Motor neuron (in vitro differentiated cells): Measurements from ENCODE around the gene TMEM123. TPM values are rescaled to one million over a fixed set of nuclear protein-coding genes. Genes with fewer than 3 reads are reported as not detected.
"Not testable (repeated sequence)": the region's sequence is repeated elsewhere in the genome, so short reads cannot be mapped to it uniquely, and the experiment has no call there.

ENCODE experiments used
- ATAC-seq, 8 experiments: fragments of 200-7000 bp; cut with Tn5 transposase; replicated peaks in 6 of 8; 2 replicates each; pipeline ENCODE4 v1.8.0; 2021; ENCODE audit warnings: mild to moderate bottlenecking in 8 of 8, moderate library complexity in 8 of 8
- H3K27ac ChIP-seq, 2 donors: fragments of 250-450 bp; sonication (Bioruptor Pico); 2 replicates each; pipeline ENCODE4 v1.9.0; 2021; ENCODE audit warnings: antibody characterized with exemption in 2 of 2, mild to moderate bottlenecking in 2 of 2, moderate library complexity in 1 of 2
- H3K4me1 ChIP-seq, 2 donors: fragments of 250-450 bp; sonication (Bioruptor Pico); replicated peaks in 1 of 2; 2 replicates each; pipeline ENCODE4 v1.6.1; 2021; ENCODE audit warnings: antibody characterized with exemption in 2 of 2, mild to moderate bottlenecking in 2 of 2, moderate library complexity in 1 of 2
- H3K4me3 ChIP-seq, 5 donors: fragments of 250-450 bp; sonication (Bioruptor Pico); 2 replicates each; pipeline ENCODE4 v1.9.0; 2021; ENCODE audit warnings: antibody characterized with exemption in 5 of 5, mild to moderate bottlenecking in 5 of 5, moderate library complexity in 4 of 5
- WGBS, 10 experiments: fragments of 450-650 bp; shearing (Covaris generic); methylation state at CpG; one replicate each; pipeline ENCODE4 v1.0.0; 2022; 5-methylcytosine and 5-hydroxymethylcytosine counted together
- in situ Hi-C, 9 experiments: fragments of 400-800 bp; cut with MboI; loops; one replicate each; pipeline ENCODE4 v1.15.0; 2021; ENCODE audit warnings: low sequenced_read_pairs in 9 of 9, low pct_unique_long_range_greater_than_20kb in 2 of 9; ENCODE audit not compliant: unreplicated experiment in 9 of 9
- total RNA-seq, 8 experiments: library from RNA; unstranded; fragments of 300-600 nt; gene quantifications; 2 replicates each; pipeline versions ENCODE4 v1.2.3 to v1.2.4, GENCODE V29; 2022

The TMEM123 gene
- total RNA-seq, 8 experiments from 2014 or later = 18.3 to 123 (median 60.0) TPM

DNA sequence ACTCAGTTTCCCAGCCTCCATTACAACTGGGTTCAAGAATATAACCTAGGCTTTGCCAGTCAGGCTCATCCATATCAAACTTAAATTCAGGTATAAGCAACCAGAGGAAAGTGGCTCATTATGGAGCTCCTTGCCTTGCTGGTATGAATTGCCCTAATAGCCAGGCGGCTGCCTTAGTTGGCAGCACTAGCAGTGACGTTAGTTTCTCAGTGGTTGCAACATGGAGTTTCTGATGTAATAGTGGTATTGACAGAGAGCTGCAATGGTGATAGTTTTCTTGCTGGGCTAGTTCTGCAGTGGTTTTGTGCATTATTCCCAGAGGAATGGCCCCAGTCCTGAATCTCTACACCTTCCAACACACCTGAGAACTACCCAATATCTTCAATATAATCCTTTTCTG is 3.8 kb upstream of the TMEM123 start:
- no peak overlapping the region for H3K4me3 ChIP-seq
- ATAC-seq = no peak
- in situ Hi-C loops = no loop called here
- H3K4me1 ChIP-seq = peaks cover 0 to 2% of the 10 kb centered on the region in 2 donors
- WGBS, 10 experiments = 60 to 100% (median 96%) methylated on average over 1 to 2 of the region's 2 CpGs; no CpG with 5 or more reads in 4 of the 10 experiments
- no peak overlapping the region for H3K27ac ChIP-seq

DNA sequence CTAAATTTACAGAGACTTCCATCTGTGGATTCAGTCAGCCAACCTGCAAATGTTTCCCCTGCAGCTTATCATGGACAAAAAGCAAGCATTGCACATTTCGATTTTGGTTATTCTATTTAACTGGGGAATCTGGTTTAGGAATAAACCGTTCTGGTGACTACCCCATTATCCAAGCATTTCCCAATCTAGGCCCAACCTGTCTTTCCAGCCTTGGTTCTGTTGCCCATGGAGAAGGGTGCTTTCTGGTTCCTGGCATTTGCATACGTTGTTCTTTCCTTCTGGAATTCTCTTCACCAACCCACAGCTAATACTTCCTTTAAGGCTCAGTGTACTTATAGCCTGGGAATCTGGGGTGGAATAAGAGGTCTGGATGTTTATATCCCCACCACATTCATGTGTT is 1.4 kb upstream of the TMEM123 start:
- Histone ChIP-seq H3K4me1 (peaks cover 15 to 16% of the 10 kb centered on the region in 2 donors), H3K27ac (no peak overlapping the region), H3K4me3 (no peak overlapping the region)
- no peak for ATAC-seq
- in situ Hi-C loops = no loop called here
- 75 to 100% (median 89%) methylated on average over 1 to 3 of the region's 3 CpGs; no CpG with 5 or more reads in 3 of the 10 experiments for WGBS, 10 experiments

DNA sequence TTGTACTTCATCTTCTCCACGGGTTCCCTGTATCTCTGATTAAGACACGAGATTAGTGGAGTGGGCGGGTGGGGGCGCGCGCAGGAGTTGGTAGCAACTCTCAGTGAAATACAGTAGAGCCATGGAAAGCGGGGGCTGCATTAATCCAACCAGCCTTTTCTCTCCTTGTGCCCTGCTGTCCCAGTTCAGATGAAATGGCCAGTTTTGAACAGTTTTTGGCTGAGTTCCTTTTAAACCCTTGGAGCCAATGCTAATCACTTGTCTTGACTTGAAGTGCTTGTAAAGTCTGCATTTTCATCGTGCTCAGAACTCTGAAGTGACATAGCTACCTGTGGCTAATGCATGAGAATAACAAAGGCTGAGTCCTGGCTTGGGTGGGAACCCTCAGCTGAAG is 734 bp upstream of the TMEM123 start:
- peaks cover 16 to 20% of the 10 kb centered on the region in 2 donors for H3K4me1 ChIP-seq
- WGBS, 10 experiments = 0 to 80% (median 6%) methylated on average over 1 to 6 of the region's 8 CpGs; no CpG with 5 or more reads in 2 of the 10 experiments
- peak overlapping the region in 1 of 2 donors; percentile 61 for H3K27ac ChIP-seq
- H3K4me3 ChIP-seq = peak overlapping the region; percentile 51 to 71 (median 60)
- in situ Hi-C loops = no loop called here
- ATAC-seq = peak in 6 of 8 experiments; percentile 1 to 36 (median 33)

DNA sequence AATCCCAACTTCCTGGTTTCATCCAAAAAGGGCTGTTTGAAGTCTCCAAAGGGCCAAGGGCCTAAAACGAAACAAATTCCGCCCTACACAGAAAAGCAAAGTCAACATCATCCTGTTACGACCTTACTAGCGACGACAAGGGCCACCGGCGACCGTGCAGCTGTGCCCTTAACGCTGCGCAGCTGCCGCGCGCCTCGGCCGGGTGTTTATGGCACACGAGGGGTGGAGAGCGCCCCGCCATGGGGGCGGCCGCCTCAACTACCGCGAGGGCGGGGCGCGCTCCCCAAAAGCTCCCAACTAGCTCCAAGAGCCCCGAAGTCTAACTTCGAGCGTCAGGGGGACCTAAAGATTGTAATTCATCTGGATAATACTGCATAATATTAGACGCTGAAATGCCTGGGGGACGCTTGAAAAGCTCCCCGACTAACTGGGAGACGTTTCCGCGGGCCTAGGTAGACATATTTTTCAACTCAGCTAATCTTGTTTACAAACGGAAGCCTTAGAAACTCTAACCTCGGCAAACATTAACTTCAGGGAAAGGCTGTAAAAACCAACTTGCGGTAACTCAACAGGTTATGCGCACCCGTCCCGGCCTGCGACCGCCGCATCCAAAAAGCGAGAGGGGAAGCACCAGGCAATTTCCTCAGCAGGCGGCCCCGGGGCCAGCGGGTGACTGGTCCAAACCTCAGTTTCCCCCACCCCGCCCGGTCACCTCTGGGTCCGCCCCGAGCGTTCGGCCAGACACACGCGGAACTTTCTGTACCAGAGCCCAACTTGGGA is 694 bp downstream of the TMEM123 start:
- 0 to 7% (median 1%) methylated on average over 2 to 40 of the region's 55 CpGs; no CpG with 5 or more reads in 1 of the 10 experiments for WGBS, 10 experiments
- in situ Hi-C loops = no loop called here
- Histone ChIP-seq H3K4me3 (peak overlapping the region; percentile 51 to 71 (median 60)), H3K27ac (peak overlapping the region in 1 of 2 donors; percentile 61), H3K4me1 (peaks cover 16 to 20% of the 10 kb centered on the region in 2 donors)
- ATAC-seq = peak; percentile 43 to 62 (median 55)

DNA sequence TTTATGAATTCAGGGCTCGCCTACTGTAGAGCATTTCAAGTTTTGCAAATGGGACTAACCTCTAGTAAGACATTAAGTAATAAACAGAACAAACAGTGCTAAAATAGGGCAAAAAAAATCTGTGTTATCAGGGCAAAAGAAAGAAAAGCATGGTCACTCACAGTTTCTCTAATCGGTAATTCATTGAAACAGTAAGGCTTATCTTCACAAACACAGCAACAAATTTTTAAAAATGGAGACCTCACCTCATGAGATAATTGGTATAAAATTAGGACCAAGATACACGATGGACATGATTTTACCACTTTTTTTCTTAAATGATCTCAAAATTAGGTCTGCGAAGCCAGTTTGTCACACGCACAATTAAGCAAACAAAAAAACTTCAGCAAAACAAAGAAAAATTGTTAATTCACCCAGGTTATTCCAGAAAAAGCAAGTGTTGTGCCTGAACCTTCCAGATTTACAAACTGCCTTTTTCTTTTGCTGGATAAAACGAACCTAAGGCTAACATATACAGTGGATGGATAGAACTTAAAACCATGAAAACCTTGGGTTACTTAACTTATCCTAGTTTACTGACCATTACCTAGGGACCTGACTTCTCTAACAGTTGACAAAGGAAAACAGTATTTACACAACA is 1.4 kb downstream of the TMEM123 start:
- Histone ChIP-seq H3K27ac (no peak overlapping the region), H3K4me1 (peaks cover 16 to 20% of the 10 kb centered on the region in 2 donors), H3K4me3 (peak overlapping the region; percentile 51 to 71 (median 60))
- 0 to 18% (median 7%) methylated on average over 2 to 6 of the region's 6 CpGs for WGBS, 10 experiments
- no peak for ATAC-seq
- in situ Hi-C loops = no loop called here

DNA sequence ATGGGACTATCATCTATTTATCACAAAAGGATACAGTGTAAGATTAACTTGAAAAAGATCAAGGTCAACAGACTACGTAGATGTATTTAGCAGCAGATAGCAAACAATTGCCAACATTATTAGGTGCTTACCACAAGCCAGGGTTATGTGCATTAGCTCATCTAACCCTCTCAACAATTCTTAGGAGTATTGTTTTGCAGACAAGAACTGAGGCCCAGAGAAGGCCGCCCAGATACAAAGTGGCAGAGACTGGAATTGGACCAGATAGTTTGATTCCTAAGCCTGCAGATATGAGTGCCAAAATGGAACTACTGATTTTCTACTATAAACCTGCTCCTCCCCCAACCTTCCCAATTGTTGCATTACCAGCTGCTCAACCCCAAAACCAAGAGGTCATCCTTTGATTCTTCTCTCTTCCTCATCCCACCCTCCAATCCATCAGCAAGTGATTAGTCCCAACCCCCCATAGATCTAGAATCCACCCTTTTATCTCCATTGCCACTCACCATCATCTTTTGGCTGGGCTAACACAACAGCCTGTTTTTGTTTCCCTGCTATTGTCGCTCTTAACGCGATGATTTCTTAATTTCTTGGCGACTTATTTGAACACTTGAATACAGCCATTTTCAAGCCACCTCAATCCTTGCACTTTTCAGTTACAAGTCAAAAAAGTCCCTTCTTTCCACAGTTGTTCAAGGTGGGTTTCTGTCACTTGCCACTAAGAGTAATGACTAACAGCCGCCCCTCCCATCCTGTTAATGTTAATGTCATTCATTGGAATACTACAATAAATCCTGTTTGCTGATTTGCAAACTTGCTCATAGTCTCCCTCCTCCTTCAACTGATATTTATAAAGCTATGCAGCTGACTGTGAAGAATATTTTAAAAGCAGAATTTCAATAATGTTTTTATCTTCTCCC is 2.7 kb downstream of the TMEM123 start:
- peak overlapping the region in 2 of 5 donors; percentile 1 to 60 for H3K4me3 ChIP-seq
- no peak overlapping the region for H3K27ac ChIP-seq
- H3K4me1 ChIP-seq = peaks cover 16 to 20% of the 10 kb centered on the region in 2 donors
- in situ Hi-C loops = no loop called here
- ATAC-seq = peak in 2 of 8 experiments; percentile 6 to 11
- WGBS, 10 experiments = 19 to 82% (median 46%) methylated on average over 2 to 7 of the region's 7 CpGs

DNA sequence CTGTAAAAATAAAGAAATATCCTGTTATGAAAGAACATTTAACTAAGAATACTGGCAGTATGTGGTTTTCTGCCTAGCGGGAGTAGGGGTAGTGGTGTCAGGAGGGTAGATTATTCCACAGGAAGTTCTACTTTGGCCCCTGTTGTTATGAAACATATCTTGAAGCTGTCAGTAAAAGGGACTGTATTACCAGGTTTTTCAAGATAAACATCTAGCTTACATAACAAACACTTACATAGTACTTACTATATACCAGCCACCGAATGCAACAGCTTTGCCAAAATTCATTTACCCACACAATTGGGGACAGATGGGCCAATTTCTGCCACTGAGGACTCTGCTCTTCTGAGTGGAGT is 3.7 kb downstream of the TMEM123 start:
- Histone ChIP-seq H3K4me1 (peaks cover 16 to 20% of the 10 kb centered on the region in 2 donors), H3K27ac (no peak overlapping the region), H3K4me3 (no peak overlapping the region)
- ATAC-seq = no peak
- in situ Hi-C loops = no loop called here
- 79 to 100% (median 100%) methylated on average over 1 to 2 of the region's 2 CpGs; no CpG with 5 or more reads in 3 of the 10 experiments for WGBS, 10 experiments

DNA sequence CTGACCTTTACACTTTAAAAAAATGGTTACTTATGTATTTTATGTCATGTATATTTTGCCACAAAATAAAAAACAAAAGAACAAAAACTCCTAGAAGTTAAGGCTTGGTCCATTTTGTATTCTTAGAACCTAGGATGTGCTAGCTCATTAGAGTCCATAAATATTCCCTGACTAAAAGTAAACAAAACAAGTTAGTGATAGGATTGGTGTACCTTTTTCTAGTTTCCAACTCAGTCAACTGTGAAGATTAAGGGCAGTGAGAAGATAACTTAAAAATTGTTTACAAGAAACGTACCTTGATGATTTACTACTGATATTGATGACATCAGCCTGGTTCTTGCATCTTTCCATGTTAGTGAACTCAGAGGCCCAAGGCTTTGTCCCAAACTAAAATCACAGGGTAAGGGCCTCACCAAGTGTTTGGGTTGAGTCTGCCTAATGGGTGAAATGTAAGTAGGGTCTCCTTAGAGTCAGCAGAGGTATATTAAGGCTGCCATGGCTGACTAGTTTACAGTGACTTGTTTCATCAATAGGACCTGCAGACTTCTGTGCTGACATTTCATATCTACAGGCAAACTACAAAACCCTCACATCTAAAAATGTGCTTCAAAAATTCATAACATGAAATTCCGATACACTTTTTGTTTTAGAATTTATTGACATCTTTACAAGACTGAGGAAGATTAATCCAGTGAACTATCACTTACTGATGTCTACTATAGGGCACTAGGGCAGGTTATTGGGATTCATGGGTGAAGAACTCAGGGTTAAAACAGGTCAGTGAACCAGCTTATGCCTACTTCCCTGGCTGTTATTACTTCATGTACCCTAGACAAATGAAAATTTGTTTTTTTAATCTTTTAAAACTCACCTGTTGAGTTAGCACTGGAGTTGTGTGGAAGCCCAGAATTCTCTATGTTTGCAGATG is 4.4 kb downstream of the TMEM123 start:
- in situ Hi-C loops = no loop called here
- H3K27ac ChIP-seq = no peak overlapping the region
- peaks cover 16 to 17% of the 10 kb centered on the region in 2 donors for H3K4me1 ChIP-seq
- 73 to 100% (median 88%) methylated on average over 1 to 2 of the region's 2 CpGs; no CpG with 5 or more reads in 3 of the 10 experiments for WGBS, 10 experiments
- ATAC-seq = no peak
- no peak overlapping the region for H3K4me3 ChIP-seq

DNA sequence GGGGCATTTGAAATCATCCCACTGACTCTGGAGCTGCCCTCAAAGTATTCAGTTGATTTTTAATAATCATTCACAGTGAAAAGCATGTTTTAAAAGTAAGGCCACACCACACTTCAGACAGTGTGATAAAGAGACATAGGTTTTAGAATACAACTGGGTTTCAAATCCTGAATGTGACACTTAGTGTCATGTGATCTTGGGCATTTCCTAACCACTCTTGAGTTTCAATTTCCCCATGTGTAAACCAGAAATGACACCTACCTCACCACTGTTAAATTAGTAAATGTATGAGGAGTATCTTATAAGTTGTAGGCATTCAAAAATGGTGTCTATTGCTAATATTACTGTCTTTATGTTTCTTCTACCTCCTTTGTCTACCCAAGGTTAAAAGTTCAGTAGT is 5.4 kb downstream of the TMEM123 start:
- peaks cover 16 to 17% of the 10 kb centered on the region in 2 donors for H3K4me1 ChIP-seq
- in situ Hi-C loops = no loop called here
- no peak overlapping the region for H3K27ac ChIP-seq
- no peak for ATAC-seq
- H3K4me3 ChIP-seq = no peak overlapping the region

DNA sequence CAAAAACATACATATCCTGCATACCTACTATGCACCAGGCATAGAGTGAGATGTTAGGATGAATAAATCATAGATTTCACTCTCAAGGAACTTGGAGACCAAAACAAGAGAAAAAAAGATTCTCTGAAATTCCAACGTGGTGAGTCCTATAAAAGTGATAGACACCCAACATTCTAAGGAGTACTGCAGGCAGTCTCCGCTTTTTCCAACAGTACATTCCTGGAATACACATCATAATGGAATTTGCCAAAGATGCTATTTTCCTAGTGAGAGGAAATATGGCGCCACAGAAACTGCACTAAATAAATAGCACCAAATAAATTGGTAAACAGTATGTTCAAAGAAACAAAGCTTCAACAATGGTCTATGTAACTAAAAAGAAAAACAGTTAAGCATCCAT is 6.0 kb downstream of the TMEM123 start:
- H3K4me3 ChIP-seq = no peak overlapping the region
- H3K27ac ChIP-seq = no peak overlapping the region
- in situ Hi-C loops = no loop called here
- 25 to 100% (median 85%) methylated on average over 1 to 3 of the region's 3 CpGs for WGBS, 10 experiments
- peaks cover 16 to 17% of the 10 kb centered on the region in 2 donors for H3K4me1 ChIP-seq
- no peak for ATAC-seq

DNA sequence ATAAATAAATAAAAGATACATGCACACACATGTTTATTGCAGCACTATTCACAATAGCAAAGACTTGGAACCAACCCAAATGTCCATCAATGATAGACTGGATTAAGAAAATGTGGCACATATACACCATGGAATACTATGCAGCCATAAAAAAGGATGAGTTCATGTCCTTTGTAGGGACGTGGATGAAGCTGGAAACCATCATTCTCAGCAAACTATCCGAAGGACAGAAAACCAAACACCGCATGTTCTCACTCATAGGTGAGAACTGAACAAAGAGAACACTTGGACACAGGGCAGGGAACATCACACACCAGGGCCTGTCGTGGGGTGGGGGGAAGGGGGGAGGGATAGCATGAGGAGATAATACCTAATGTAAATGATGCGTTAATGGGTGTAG is 7.9 kb downstream of the TMEM123 start:
- H3K27ac ChIP-seq, ATAC-seq, H3K4me1 ChIP-seq, H3K4me3 ChIP-seq, in situ Hi-C loops: not testable (repeated sequence)
- 100% methylated on average over 1 to 3 of the region's 5 CpGs; no CpG with 5 or more reads in 8 of the 10 experiments for WGBS, 10 experiments

DNA sequence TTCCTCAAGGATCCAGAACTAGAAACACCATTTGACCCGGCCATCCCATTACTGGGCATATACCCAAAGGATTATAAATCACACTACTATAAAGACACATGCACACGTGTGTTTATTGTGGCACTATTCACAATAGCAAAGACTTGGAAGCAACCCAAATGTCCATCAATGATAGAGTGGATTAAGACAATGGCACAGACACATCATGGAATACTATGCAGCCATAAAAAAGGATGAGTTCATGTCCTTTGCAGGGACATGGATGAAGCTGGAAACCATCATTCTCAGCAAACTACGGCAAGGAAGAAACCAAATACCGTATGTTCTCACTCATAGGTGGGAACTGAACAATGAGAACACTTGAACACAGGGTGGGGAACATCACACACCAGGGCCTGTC is 8.4 kb downstream of the TMEM123 start:
- in situ Hi-C loops, H3K4me3 ChIP-seq, ATAC-seq, H3K27ac ChIP-seq, H3K4me1 ChIP-seq: not testable (repeated sequence)
- 80 to 100% (median 100%) methylated on average over 1 to 2 of the region's 4 CpGs; no CpG with 5 or more reads in 5 of the 10 experiments for WGBS, 10 experiments
